ENCODE data around the gene CDC37. TPM values are rescaled to one million over a fixed set of nuclear protein-coding genes. Genes with fewer than 3 reads are reported as not detected.

The CDC37 gene
- total RNA-seq, 1 experiment from 2014 or later: 154 TPM

DNA sequence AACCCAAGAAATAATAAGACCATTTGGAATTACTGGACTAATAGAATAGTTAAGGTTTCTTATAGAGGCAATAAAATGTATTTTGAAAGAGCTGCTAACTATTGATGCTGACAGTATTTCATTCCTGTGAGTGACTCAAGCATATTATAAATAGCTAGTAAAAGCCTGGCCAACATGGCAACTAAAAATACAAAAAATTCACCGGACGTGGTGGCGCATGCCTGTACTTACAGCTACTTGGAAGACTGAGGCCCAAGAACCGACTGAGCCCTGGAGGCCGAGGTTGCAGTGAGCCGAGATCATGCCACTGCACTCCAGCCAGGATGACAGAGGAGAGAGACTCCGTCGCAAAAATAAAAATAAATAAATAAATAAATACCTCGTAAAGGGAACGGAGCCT lies 58.6 kb downstream of the CDC37 start:
- BruUV-seq (replicated peaks): no TSS peak
- CTCF ChIA-PET: no interaction called here
- TF ChIP-seq, protein P1, sequence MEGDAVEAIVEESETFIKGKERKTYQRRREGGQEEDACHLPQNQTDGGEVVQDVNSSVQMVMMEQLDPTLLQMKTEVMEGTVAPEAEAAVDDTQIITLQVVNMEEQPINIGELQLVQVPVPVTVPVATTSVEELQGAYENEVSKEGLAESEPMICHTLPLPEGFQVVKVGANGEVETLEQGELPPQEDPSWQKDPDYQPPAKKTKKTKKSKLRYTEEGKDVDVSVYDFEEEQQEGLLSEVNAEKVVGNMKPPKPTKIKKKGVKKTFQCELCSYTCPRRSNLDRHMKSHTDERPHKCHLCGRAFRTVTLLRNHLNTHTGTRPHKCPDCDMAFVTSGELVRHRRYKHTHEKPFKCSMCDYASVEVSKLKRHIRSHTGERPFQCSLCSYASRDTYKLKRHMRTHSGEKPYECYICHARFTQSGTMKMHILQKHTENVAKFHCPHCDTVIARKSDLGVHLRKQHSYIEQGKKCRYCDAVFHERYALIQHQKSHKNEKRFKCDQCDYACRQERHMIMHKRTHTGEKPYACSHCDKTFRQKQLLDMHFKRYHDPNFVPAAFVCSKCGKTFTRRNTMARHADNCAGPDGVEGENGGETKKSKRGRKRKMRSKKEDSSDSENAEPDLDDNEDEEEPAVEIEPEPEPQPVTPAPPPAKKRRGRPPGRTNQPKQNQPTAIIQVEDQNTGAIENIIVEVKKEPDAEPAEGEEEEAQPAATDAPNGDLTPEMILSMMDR (IDR thresholded peaks at IDR 0.05; ENCODE audit: insufficient read depth in 1 of 2, low read depth in 1 of 2, low read length in 1 of 2, severe bottlenecking in 1 of 2, unreplicated experiment in 1 of 2): no peak
- Histone ChIP-seq H3K27me3 (replicated peaks; ENCODE audit: control insufficient read depth, insufficient read depth, low read length) (no peaks in the 10 kb centered on the region), H3K4me3 (ENCODE audit: low read depth, low read length) (no peak overlapping the region), H3K36me3 (ENCODE audit: control insufficient read depth, insufficient read depth, low read length) (no peaks in the 10 kb centered on the region), H3K9me3 (no peaks in the 10 kb centered on the region), H3K4me1 (no peaks in the 10 kb centered on the region)
- no peak for DNase-seq
- intact Hi-C loops (cut with micrococcal nuclease; ENCODE audit: unreplicated experiment): no loop called here
- Mint-ChIP-seq H3K9me3 (ENCODE audit: unreplicated experiment) (no peaks in the 10 kb centered on the region), H3K27me3 (ENCODE audit: insufficient read depth, unreplicated experiment) (no peaks in the 10 kb centered on the region), H3K27ac (ENCODE audit: unreplicated experiment) (no peak overlapping the region), H3K4me1 (ENCODE audit: low read depth, unreplicated experiment) (no peaks in the 10 kb centered on the region), H3K36me3 (ENCODE audit: insufficient read depth, unreplicated experiment) (peaks cover 4% of the 10 kb centered on the region), H3K4me3 (ENCODE audit: unreplicated experiment) (no peak overlapping the region)
- POLR2A ChIA-PET: interaction anchor here (0.7 to 1.0 kb wide), 2 partner anchors 36 to 83 kb away, joined by 3 read pairs; partner anchors contain the start of gene TYK2

DNA sequence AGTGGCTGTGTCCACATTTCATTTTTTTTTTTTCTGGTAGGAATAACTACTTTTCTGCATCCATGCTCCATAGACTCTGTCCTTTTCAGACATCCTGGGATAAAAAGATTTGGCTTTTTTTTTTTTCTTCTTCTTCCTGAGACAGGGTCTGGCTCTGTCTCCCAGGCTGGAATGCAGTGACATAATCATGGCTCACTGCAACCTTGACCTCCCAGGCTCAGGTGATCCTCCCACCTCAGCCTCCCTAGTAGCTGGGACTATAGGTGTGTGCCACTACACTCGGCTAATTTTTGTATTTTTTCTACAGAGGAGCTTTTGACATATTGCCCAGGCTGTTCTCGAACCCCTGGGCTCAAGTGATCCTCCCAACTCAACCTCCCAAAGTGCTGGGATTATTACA lies 59.8 kb downstream of the CDC37 start:
- ChIA-PET POLR2A (interaction anchor here (0.6 kb wide), 1 partner anchor 37 kb away, joined by 4 read pairs; the partner anchor contains the start of gene TYK2), CTCF (no interaction called here)
- Histone ChIP-seq H3K4me1 (no peaks in the 10 kb centered on the region), H3K9me3 (no peaks in the 10 kb centered on the region), H3K36me3 (ENCODE audit: control insufficient read depth, insufficient read depth, low read length) (no peaks in the 10 kb centered on the region), H3K4me3 (ENCODE audit: low read depth, low read length) (no peak overlapping the region), H3K27me3 (replicated peaks; ENCODE audit: control insufficient read depth, insufficient read depth, low read length) (no peaks in the 10 kb centered on the region)
- Mint-ChIP-seq H3K4me3 (ENCODE audit: unreplicated experiment) (no peak overlapping the region), H3K9me3 (ENCODE audit: unreplicated experiment) (no peaks in the 10 kb centered on the region), H3K4me1 (ENCODE audit: low read depth, unreplicated experiment) (no peaks in the 10 kb centered on the region), H3K36me3 (ENCODE audit: insufficient read depth, unreplicated experiment) (peaks cover 4% of the 10 kb centered on the region), H3K27me3 (ENCODE audit: insufficient read depth, unreplicated experiment) (no peaks in the 10 kb centered on the region), H3K27ac (ENCODE audit: unreplicated experiment) (no peak overlapping the region)
- intact Hi-C loops (cut with micrococcal nuclease; ENCODE audit: unreplicated experiment): no loop called here
- no TSS peak for BruUV-seq (replicated peaks)
- DNase-seq: no peak
- TF ChIP-seq, protein P1 (IDR thresholded peaks at IDR 0.05; ENCODE audit: insufficient read depth in 1 of 2, low read depth in 1 of 2, low read length in 1 of 2, severe bottlenecking in 1 of 2, unreplicated experiment in 1 of 2): no peak

Small RNA genes within 50 kb of the gene (microRNA-seq; reads per million reads assigned to microRNA genes)
- 1.3 reads per million for gene MIR1181

Other genes starting within 250 kb of the CDC37 start
- 144 and 171 TPM in 2 replicates for gene DNMT1, start 208.6 kb downstream of the CDC37 start, total RNA-seq (2022)
- 6.2 and 7.2 TPM in 2 replicates for gene S1PR2, start 172.2 kb downstream of the CDC37 start, total RNA-seq (2022)
- gene MRPL4, start 151.3 kb downstream of the CDC37 start, total RNA-seq (2022): 85.9 and 87.4 TPM in 2 replicates
- gene ICAM1, start 132.4 kb downstream of the CDC37 start, total RNA-seq (2022): 15.7 and 17.9 TPM in 2 replicates
- gene ICAM4, start 116.6 kb downstream of the CDC37 start, total RNA-seq (2022): 9.0 and 9.4 TPM in 2 replicates
- gene ICAM5, start 113.6 kb downstream of the CDC37 start, total RNA-seq (2022): 2.5 and 3.2 TPM in 2 replicates
- gene ZGLP1, start 93.7 kb downstream of the CDC37 start, total RNA-seq (2022): 2.5 and 3.8 TPM in 2 replicates
- 28.7 and 30.3 TPM in 2 replicates for gene FDX2, start 87.5 kb downstream of the CDC37 start, total RNA-seq (2022)
- gene RAVER1, start 70.0 kb downstream of the CDC37 start, total RNA-seq (2022): 53.9 and 55.1 TPM in 2 replicates
- 6.9 and 9.8 TPM in 2 replicates for gene ICAM3, start 63.9 kb downstream of the CDC37 start, total RNA-seq (2022)
- gene TYK2, start 23.0 kb downstream of the CDC37 start, total RNA-seq (2022): 124 and 134 TPM in 2 replicates
- 3.6 and 3.7 TPM in 2 replicates for gene PDE4A, start 17.0 kb upstream of the CDC37 start, total RNA-seq (2022)
- 73.0 and 77.7 TPM in 2 replicates for gene KEAP1, start 99.8 kb upstream of the CDC37 start, total RNA-seq (2022)
- 0.57 and 0.67 TPM in 2 replicates for gene S1PR5, start 113.9 kb upstream of the CDC37 start, total RNA-seq (2022)
- 34.3 and 34.6 TPM in 2 replicates for gene ATG4D, start 140.4 kb upstream of the CDC37 start, total RNA-seq (2022)
- 27.0 and 27.5 TPM in 2 replicates for gene KRI1, start 162.5 kb upstream of the CDC37 start, total RNA-seq (2022)
- 5.0 and 5.8 TPM in 2 replicates for gene CDKN2D, start 165.4 kb upstream of the CDC37 start, total RNA-seq (2022)
- 191 and 196 TPM in 2 replicates for gene AP1M2, start 183.8 kb upstream of the CDC37 start, total RNA-seq (2022)
- 119 and 120 TPM in 2 replicates for gene SLC44A2, start 222.0 kb upstream of the CDC37 start, total RNA-seq (2022)